Activated naive CD4-positive, alpha-beta T cell treated with anti-CD3 and anti-CD28 coated beads, Interleukin-2, amount 50 U/mL, for 24 hours (primary cell): ENCODE results near the gene GPR61.
A peak's percentile ranks its signal among the peaks of the same experiment; 100 is the strongest.

Experiments
- H3K27ac Mint-ChIP-seq: one replicate; pipeline ENCODE4 v1.8.0; 2021; ENCODE audit warnings: mild to moderate bottlenecking, mixed read lengths
- H3K27me3 Mint-ChIP-seq: one replicate; pipeline ENCODE4 v1.8.0; 2021; ENCODE audit warnings: mixed read lengths
- H3K36me3 Mint-ChIP-seq: one replicate; pipeline ENCODE4 v1.8.0; 2021; ENCODE audit warnings: mixed read lengths
- H3K4me1 Mint-ChIP-seq: one replicate; pipeline ENCODE4 v1.8.0; 2021; ENCODE audit warnings: mixed read lengths
- H3K4me3 Mint-ChIP-seq: one replicate; pipeline ENCODE4 v1.8.0; 2021; ENCODE audit warnings: mild to moderate bottlenecking, mixed read lengths
- H3K9me3 Mint-ChIP-seq: one replicate; pipeline ENCODE4 v1.8.0; 2021; ENCODE audit warnings: mixed read lengths

GPR61 gene

GRCh38 chr1:109502364-109502851, 37.3 kb upstream of the GPR61 start:
- peak overlapping the region; percentile 80 for H3K4me3 Mint-ChIP-seq
- H3K36me3 Mint-ChIP-seq, result peaks cover 7% of the 10 kb centered on the region
- peaks cover 93% of the 10 kb centered on the region for H3K4me1 Mint-ChIP-seq
- H3K9me3 Mint-ChIP-seq, result no peaks in the 10 kb centered on the region
- H3K27ac Mint-ChIP-seq, result peak overlapping the region; percentile 57
- no peaks in the 10 kb centered on the region for H3K27me3 Mint-ChIP-seq

DNA sequence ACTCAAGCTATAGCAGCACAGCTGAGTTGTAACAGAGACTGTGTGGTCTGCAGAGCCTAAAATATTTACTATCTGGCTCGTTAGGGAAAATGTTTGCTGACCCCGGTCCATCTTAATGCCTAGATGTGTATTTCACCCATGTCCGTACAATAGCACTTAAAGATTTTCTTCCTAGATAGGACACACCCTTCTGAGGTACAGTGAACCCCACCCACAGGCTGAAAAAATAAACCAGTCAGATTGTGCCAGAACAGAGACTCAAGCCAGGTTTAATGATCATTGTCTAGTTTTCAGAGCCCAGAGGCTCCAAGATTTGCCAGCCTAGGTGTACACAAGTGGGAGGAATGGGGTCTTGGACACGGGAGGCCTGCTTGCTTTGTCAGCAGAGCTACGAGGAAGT, 35.7 kb upstream of the GPR61 start:
- H3K27ac Mint-ChIP-seq, result peak overlapping the region; percentile 95
- H3K4me3 Mint-ChIP-seq, result peak overlapping the region; percentile 76
- no peaks in the 10 kb centered on the region for H3K27me3 Mint-ChIP-seq
- peaks cover 88% of the 10 kb centered on the region for H3K4me1 Mint-ChIP-seq
- no peaks in the 10 kb centered on the region for H3K9me3 Mint-ChIP-seq
- H3K36me3 Mint-ChIP-seq, result peaks cover 8% of the 10 kb centered on the region

GRCh38 chr1:109504974-109505373, 34.7 kb upstream of the GPR61 start:
- H3K27ac Mint-ChIP-seq, result peak overlapping the region; percentile 79
- H3K27me3 Mint-ChIP-seq, result no peaks in the 10 kb centered on the region
- H3K36me3 Mint-ChIP-seq, result peaks cover 8% of the 10 kb centered on the region
- H3K4me1 Mint-ChIP-seq, result peaks cover 83% of the 10 kb centered on the region
- no peaks in the 10 kb centered on the region for H3K9me3 Mint-ChIP-seq
- H3K4me3 Mint-ChIP-seq, result peak overlapping the region; percentile 34

GRCh38 chr1:109508001-109508872, 31.4 kb upstream of the GPR61 start:
- Mint-ChIP-seq H3K27me3 (no peaks in the 10 kb centered on the region), H3K4me1 (peaks cover 73% of the 10 kb centered on the region), H3K4me3 (peak overlapping the region; percentile 77), H3K36me3 (peaks cover 8% of the 10 kb centered on the region), H3K9me3 (no peaks in the 10 kb centered on the region), H3K27ac (peak overlapping the region; percentile 73)

DNA sequence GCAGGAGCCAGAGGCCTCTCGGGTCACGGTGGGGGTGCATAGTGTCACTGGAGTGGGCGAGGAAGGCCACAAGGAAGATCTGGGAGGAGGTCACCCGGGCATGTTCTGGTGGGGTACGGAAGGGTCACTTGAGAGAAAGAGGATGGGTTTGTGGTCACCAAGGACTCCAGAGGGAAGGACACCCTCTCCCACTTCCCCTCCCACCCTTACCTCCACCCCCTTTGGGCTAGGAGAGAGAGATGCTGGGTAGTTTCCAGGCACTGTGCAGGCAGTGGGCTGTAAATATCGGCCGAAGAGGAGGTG, 30.8 kb upstream of the GPR61 start:
- no peaks in the 10 kb centered on the region for H3K27me3 Mint-ChIP-seq
- H3K4me3 Mint-ChIP-seq, result peak overlapping the region; percentile 77
- H3K4me1 Mint-ChIP-seq, result peaks cover 69% of the 10 kb centered on the region
- H3K27ac Mint-ChIP-seq, result peak overlapping the region; percentile 73
- no peaks in the 10 kb centered on the region for H3K9me3 Mint-ChIP-seq
- H3K36me3 Mint-ChIP-seq, result peaks cover 8% of the 10 kb centered on the region

DNA sequence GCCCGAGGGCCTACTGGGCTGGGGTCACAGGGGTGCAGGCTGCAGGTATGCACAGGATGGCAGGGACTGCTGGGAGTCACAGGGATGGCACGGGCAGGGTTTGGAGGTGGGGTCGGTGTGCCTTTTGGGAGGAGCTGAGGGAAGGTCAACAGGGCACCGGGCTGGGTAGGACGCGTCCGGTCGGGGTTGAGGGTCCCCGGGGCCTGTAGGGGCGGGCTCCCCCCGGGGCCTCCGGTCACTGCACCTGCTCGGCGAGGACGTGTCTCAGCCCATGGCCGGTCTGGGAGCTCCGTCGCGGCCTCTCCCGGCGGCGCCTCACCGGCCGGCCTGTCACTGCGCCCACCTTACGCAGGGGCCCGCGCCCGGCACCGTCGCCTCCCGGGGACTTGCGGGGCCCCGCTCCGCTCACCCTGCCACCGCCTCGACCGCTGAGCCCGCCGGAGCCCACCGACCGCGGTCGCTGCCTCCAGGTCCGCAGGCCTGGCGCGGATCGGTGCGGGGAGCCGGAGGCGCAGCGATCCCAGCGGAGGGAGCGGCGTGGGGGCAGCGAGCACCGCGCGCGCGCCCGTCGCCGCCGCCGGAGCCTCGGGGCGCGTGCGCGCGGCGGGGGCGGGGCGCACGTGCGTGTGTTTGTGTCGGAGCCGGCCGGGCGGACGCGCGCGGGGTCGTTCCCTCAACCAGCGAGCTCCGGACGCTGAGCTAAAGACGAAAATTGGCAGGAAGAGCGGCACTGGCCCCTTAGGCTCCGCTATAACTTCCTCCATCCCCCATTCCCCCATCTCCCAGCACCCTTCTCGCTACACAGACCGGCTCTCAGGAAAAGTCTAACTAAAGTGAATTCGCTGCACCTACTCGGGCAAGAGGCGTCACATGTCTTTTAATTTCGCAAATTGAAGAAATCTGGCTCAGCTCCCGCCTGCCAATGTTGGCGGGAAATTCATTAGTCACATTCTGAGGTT, 30.2 kb upstream of the GPR61 start, which contains the start of gene AMIGO1:
Gene AMIGO1 (minus strand): TSS at position 552 of the 959 bp plus-strand sequence. CDS start 815 bp downstream, outside the sequence.
- Mint-ChIP-seq H3K27me3 (no peaks in the 10 kb centered on the region), H3K36me3 (peaks cover 8% of the 10 kb centered on the region), H3K27ac (peak within 1 kb of the TSS; percentile 93), H3K4me1 (peaks cover 63% of the 10 kb centered on the region), H3K9me3 (no peaks in the 10 kb centered on the region), H3K4me3 (peak within 1 kb of the TSS; percentile 93)

DNA sequence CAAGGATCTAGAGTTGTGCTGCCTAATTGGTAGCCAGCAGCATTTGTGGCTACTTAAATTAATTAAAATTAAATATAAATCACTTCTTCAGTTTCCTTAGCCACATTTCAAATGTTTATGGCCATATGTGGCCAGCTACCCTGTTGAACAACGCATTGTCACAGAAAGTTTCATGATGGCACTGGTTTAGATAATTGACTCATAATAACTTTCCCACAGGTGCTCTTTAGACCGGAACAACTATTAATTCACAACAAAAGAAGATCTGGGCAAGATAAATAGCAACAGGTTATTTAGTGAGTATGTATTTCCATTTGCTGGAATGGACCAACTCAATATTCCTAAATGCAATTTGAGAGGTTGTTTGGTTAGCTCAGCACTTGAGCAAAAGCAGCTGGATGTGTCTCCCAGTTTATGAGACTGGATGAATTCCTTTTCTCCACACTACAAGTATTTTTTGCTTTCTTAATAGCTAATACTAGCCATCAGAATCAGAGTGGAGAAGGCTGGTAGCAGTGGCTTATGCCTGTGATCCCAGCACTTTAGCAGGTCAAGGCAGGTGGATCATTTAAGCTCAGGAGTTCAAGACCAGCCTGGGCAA, 26.5 kb upstream of the GPR61 start:
- H3K36me3 Mint-ChIP-seq, result no peaks in the 10 kb centered on the region
- peaks cover 40% of the 10 kb centered on the region for H3K4me1 Mint-ChIP-seq
- no peak overlapping the region for H3K4me3 Mint-ChIP-seq
- no peaks in the 10 kb centered on the region for H3K27me3 Mint-ChIP-seq
- H3K9me3 Mint-ChIP-seq, result no peaks in the 10 kb centered on the region
- H3K27ac Mint-ChIP-seq, result no peak overlapping the region

- Mint-ChIP-seq H3K9me3 (no peaks in the 10 kb centered on the region), H3K4me3 (no peak overlapping the region), H3K27ac (no peak overlapping the region), H3K27me3 (no peaks in the 10 kb centered on the region), H3K36me3 (no peaks in the 10 kb centered on the region), H3K4me1 (peaks cover 29% of the 10 kb centered on the region)
Observed at GRCh38 chr1:109514846-109515245, 24.8 kb upstream of the GPR61 start.

- Mint-ChIP-seq H3K36me3 (no peaks in the 10 kb centered on the region), H3K4me3 (no peak overlapping the region), H3K27ac (no peak overlapping the region), H3K27me3 (no peaks in the 10 kb centered on the region), H3K9me3 (no peaks in the 10 kb centered on the region), H3K4me1 (peaks cover 8% of the 10 kb centered on the region)
Observed at GRCh38 chr1:109516872-109517271, 22.8 kb upstream of the GPR61 start.

DNA sequence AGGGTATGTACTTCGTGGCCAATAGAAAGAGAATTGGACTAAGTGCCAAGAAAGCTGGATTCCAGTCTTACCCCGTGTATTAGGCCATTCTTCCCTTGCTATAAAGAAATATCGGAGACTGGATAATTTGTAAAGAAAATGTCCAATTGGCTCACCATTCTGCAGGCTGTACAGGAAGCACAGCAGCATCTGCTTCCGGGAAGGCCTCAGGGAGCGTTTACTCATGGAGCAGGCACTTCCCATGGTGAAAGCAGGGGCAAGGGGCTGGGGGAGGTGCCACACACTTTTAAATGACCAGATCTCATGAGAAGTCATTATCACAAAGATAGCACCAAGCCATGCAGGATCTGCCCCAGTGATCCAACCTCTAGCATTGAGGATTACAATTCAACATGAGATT, 22.3 kb upstream of the GPR61 start:
- Mint-ChIP-seq H3K27ac (no peak overlapping the region), H3K4me3 (no peak overlapping the region), H3K4me1 (peaks cover 6% of the 10 kb centered on the region), H3K27me3 (no peaks in the 10 kb centered on the region), H3K9me3 (no peaks in the 10 kb centered on the region), H3K36me3 (no peaks in the 10 kb centered on the region)

DNA sequence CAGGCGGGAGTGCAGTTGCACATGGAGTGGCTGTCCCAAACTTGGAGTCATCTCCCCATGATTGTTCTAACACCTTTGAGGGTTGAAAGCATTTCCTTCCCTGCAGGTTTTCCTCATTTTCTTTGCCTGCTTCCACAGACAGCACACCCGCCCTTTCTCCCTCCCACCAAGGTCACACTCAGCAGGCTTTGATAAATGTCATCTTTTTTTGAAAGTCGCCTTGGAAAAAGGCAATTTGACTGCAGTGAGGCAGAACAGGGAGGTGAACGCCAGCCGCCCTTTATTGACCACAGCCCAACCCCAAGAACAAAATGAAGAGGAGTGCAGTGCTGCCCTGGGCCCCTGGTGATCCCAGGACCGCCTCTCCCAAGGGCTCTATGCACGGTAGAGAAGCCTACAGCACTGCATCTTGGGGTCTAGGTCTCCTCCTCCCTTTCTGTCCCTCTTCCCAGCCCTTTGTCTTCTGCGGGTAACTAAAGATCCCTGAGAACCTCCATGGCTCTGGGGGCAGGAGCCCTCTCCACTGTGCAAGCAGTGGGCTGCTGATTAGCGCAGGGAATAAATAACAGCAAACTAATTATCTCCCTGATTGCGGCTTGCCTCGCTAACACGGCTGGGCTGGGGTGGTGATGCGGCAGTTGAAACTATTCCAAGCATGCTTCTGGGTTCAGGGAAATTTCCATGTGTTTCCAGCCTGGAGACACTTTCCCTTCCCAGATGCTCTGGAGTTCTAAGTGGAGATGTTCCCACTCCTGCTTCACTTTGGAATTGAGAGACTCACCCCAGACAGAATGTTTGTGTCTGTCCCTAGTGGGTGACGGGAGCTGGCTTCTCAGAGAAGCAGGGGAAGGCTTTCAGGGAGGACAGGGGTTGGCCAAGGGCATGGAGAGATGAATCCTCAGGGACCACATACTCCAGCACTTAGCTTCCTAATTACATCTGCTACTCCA, 18.4 kb upstream of the GPR61 start:
- Mint-ChIP-seq H3K4me1 (no peaks in the 10 kb centered on the region), H3K36me3 (no peaks in the 10 kb centered on the region), H3K9me3 (no peaks in the 10 kb centered on the region), H3K4me3 (no peak overlapping the region), H3K27me3 (no peaks in the 10 kb centered on the region), H3K27ac (no peak overlapping the region)

DNA sequence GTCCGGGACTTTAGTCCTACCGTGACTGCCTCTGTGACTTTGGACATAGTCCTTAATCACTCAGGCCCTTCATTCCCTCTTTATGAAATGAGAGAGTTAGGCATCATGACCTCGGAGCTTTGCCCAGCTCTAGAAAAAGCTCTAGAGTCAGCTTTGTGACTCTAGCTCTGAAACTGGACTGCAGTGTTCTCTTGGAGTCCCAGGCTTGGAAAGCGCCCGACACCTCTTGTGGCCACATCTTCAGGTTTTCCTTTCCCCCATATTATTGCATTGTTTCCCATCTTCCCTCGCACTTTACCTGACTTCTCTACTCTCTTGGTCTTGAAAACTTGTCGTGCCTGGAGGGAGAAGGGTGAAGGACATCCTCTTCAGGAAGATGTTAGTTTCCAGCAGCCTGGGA, 17.6 kb upstream of the GPR61 start:
- no peaks in the 10 kb centered on the region for H3K4me1 Mint-ChIP-seq
- H3K27ac Mint-ChIP-seq, result no peak overlapping the region
- no peak overlapping the region for H3K4me3 Mint-ChIP-seq

GRCh38 chr1:109523706-109524105, 16.0 kb upstream of the GPR61 start:
- Mint-ChIP-seq H3K27ac (no peak overlapping the region), H3K36me3 (no peaks in the 10 kb centered on the region), H3K27me3 (no peaks in the 10 kb centered on the region), H3K4me1 (no peaks in the 10 kb centered on the region), H3K9me3 (no peaks in the 10 kb centered on the region), H3K4me3 (no peak overlapping the region)

More for the DNA sequence above, 17.6 kb upstream of the GPR61 start:
- H3K27me3 Mint-ChIP-seq, result no peaks in the 10 kb centered on the region
- H3K9me3 Mint-ChIP-seq, result no peaks in the 10 kb centered on the region
- no peaks in the 10 kb centered on the region for H3K36me3 Mint-ChIP-seq

DNA sequence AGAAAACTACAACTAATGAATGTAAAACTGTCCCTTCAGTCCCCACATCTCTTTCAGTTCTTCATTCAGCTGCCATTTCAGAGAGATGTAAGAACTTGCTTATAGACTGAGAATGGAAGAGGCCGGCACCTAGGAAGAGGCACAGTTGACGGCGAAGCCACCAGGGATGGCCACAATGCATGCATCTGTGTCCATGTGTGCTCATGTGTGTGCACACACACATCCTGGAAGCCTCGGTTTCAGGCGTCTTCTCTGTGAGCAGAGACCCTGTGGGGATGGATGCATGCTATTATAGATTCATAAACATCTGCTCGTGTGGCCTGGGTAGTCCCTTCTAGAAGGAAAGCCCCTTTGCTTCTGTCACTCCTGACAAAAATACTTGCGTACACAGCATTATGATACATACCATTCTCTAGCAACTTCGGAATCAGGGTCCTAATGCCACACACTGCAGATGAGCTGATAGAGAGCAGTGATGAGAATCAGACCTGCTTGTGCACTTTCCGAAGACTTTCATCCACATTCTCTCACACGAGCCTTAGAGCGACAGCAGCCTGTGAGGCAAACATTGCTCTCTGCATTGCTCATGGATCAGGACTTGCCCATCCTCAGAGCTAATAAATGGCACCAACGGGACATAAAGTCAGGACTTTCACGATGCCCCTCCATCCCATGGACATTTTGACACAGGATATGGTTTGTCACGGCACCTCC, 12.4 kb upstream of the GPR61 start:
- peaks cover 28% of the 10 kb centered on the region for H3K4me1 Mint-ChIP-seq
- H3K4me3 Mint-ChIP-seq, result no peak overlapping the region
- no peak overlapping the region for H3K27ac Mint-ChIP-seq
- H3K36me3 Mint-ChIP-seq, result no peaks in the 10 kb centered on the region
- H3K9me3 Mint-ChIP-seq, result no peaks in the 10 kb centered on the region
- H3K27me3 Mint-ChIP-seq, result no peaks in the 10 kb centered on the region
